NCI-H2081 (cell line): Measurements from ENCODE around the gene RUSC2.
"Not testable (repeated sequence)": the region's sequence is repeated elsewhere in the genome, so short reads cannot be mapped to it uniquely, and the experiment has no call there.

Source experiments
- DNase-seq, 2 experiments: peaks; one replicate each; lab custom pipeline; 2025; lab: John Stamatoyannopoulos, UW

Gene RUSC2

GRCh38 chr9:35489313-35490154 is at the start of gene RUSC2:
RUSC2 (plus strand) TSS chr9:35490111; CDS start chr9:35546522, 56,411 bp downstream.
- peak; percentile 88 to 92 for DNase-seq

- DNase-seq, result no peak
Observed at GRCh38 chr9:35446012-35446411, 43.9 kb upstream of the RUSC2 start.

- no peak for DNase-seq
Observed at GRCh38 chr9:35448496-35448895, 41.4 kb upstream of the RUSC2 start.

- no peak for DNase-seq
Observed at GRCh38 chr9:35452481-35452880, 37.4 kb upstream of the RUSC2 start.

- peak in 1 of 2 experiments; percentile 23 for DNase-seq
Observed at GRCh38 chr9:35453786-35454185, 36.1 kb upstream of the RUSC2 start.

GRCh38 chr9:35464141-35465025 is 25.5 kb upstream of the RUSC2 start:
- DNase-seq, result no peak

GRCh38 chr9:35470340-35470739 is 19.6 kb upstream of the RUSC2 start:
- no peak for DNase-seq

GRCh38 chr9:35470894-35471293 is 19.0 kb upstream of the RUSC2 start:
- DNase-seq, result no peak

- no peak for DNase-seq
Observed at GRCh38 chr9:35476596-35476995, 13.3 kb upstream of the RUSC2 start.

- DNase-seq, result peak; percentile 67 to 78
Observed at GRCh38 chr9:35477211-35477855, 12.6 kb upstream of the RUSC2 start.

- DNase-seq, result no peak
Observed at GRCh38 chr9:35478871-35479270, 11.0 kb upstream of the RUSC2 start.

- peak; percentile 56 to 60 for DNase-seq
Observed at GRCh38 chr9:35481347-35481975, 8.4 kb upstream of the RUSC2 start.

GRCh38 chr9:35482071-35482470 is 7.8 kb upstream of the RUSC2 start:
- DNase-seq, result no peak

GRCh38 chr9:35484406-35484805 is 5.5 kb upstream of the RUSC2 start:
- DNase-seq, result no peak

- DNase-seq, result no peak
Observed at GRCh38 chr9:35487081-35487480, 2.8 kb upstream of the RUSC2 start.

- DNase-seq, result no peak
Observed at GRCh38 chr9:35488021-35488420, 1.9 kb upstream of the RUSC2 start.

GRCh38 chr9:35488566-35489312 is 1.2 kb upstream of the RUSC2 start:
- DNase-seq, result no peak

- DNase-seq, result peak; percentile 11 to 54
Observed at GRCh38 chr9:35490155-35490909, 421 bp downstream of the RUSC2 start.

GRCh38 chr9:35490910-35491465 is 1.1 kb downstream of the RUSC2 start:
- DNase-seq, result peak in 1 of 2 experiments; percentile 49

GRCh38 chr9:35493119-35493518 is 3.2 kb downstream of the RUSC2 start:
- not testable (repeated sequence) for DNase-seq
